Left ventricle myocardium superior (tissue), 1 donor: ENCODE data around the gene NOTO. TPM values are rescaled to one million over a fixed set of nuclear protein-coding genes. Genes with fewer than 3 reads are reported as not detected.
A peak's percentile ranks its signal among the peaks of the same experiment; 100 is the strongest.

ENCODE experiments used
- ATAC-seq: fragments of 200-7000 bp; cut with Tn5 transposase; one replicate; pipeline ENCODE4 v1.9.1; 2020; ENCODE audit warnings: mild to moderate bottlenecking, moderate library complexity
- DNase-seq: peaks from one replicate; pipeline ENCODE4 v3.0.0-alpha.2; 2020
- intact Hi-C: fragments of 100-400 bp; cut with micrococcal nuclease; formaldehyde crosslinking; loops from one replicate; pipeline ENCODE4 v1.11.0; 2022
- total RNA-seq: library from RNA; stranded (reverse); fragmentation: NEBNext Ultra II Directional; extraction: Animal tissue kit (Norgen Biotek cat#: 25700); gene quantifications from one replicate; pipeline ENCODE4 v1.2.1, GENCODE V29; 2021
- donor health status: DM: no; HTN: yes; CAD: no; lungs with severe emphysema.

Gene NOTO
- total RNA-seq, 1 donor from 2014 or later, result not detected

- no peak for ATAC-seq
These were observed 51.5 kb downstream of the NOTO start for GRCh38 chr2:73253901-73254300.

GRCh38 chr2:73254343-73255006 lies 52.1 kb downstream of the NOTO start:
- ATAC-seq (no peak), DNase-seq (no peak)
- intact Hi-C loops, result no loop called here

More at GRCh38 chr2:73253901-73254300, 51.5 kb downstream of the NOTO start:
- DNase-seq, result no peak
- intact Hi-C loops, result no loop called here

GRCh38 chr2:73255007-73255644 lies 52.8 kb downstream of the NOTO start:
- ATAC-seq, result no peak
- intact Hi-C loops, result no loop called here
- DNase-seq, result no peak

- DNase-seq (no peak), ATAC-seq (no peak)
- intact Hi-C loops, result no loop called here
These were observed 53.7 kb downstream of the NOTO start for GRCh38 chr2:73255907-73256617.

DNA sequence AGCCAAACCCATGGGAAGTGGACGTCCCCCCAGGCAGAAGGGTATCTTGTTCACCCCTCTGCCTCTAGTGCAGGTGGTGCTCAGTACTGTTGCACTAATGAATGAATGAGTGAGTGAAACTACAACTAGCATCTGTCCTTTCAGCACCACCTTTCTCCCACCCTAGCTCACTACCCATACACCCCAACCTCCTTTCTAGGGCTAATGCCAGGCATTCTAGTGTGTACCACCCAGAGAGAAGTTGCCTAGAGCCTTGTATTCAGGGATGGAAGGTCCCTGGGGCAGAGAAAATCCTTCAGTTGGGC lies 54.2 kb downstream of the NOTO start:
- DNase-seq, result no peak
- no peak for ATAC-seq
- intact Hi-C loops, result no loop called here

GRCh38 chr2:73257021-73257420 lies 54.6 kb downstream of the NOTO start:
- intact Hi-C loops, result no loop called here
- DNase-seq (no peak), ATAC-seq (no peak)

DNA sequence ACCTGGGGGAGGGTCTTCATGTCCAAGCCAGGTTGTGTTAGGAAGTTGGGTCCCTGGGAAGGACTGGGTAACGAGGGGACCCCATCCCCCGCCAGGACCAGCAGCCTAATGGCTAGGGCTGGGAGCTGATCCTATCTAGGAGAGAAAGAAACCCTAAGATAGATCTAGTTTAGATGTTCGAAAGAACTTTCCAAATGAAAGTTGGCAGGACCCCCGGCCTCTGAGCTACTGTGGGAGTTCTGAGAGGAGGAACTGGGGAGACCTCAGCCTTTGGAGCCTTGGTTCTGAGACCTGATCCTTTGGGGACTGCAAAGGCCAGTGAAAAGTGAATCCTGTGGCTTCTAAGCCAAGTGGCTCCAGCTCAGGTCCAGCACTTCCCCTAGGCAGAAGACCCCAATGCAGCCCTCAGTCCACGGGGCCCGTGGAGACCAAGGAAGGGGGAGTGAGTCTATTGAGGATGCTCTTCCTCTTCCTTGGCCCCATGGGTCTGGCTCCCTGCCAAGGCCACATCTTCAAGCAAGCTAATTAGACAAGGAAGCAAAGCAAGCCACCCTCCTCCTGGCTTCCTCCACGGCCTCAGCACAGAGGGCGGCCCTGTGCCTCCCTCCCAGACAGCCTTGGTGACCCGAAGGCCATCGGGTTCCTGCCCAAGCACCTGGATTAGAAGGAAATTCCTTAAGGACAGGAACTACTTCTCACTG lies 55.2 kb downstream of the NOTO start:
- peak; percentile 55 for DNase-seq
- no peak for ATAC-seq
- intact Hi-C loops, result no loop called here

DNA sequence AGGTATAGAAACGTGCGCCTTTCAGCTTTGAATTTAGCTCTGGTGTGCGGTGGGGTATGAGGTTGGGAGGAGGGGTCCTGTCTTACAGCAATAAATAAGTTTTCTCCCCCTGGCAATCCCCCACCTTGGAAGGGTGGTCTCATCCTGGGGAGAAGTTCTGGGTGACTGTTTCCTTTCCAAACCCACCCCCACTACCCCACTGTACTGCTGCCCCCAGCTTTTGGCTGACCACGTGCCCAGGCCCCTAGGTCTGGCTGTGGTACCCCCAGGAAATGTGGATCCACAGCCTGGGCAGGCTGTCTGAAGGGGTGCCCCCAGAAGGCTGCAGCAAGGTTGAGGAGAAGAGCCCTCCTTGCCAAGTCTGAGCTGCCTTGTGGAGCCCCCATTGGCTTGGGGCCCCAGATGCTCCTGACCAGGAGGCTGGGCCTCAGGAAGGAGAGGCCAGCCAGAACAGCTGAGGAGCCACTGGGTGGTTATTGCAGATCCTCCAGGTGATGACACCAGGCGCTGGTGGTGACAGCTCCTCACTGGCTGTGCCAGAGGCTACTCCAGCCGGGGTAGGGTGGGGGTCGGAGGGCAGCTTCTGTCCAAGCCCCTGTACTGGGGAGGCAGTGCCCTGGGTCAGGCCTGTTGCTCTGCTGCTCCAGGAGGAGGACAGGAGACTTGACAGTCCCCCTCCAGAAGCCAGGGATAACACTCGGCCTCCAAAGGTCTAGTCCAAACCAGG lies 56.0 kb downstream of the NOTO start:
- DNase-seq (no peak), ATAC-seq (no peak)
- intact Hi-C loops, result no loop called here

GRCh38 chr2:73258913-73259215 lies 56.5 kb downstream of the NOTO start:
- intact Hi-C loops, result no loop called here
- DNase-seq, result no peak
- ATAC-seq, result no peak

DNA sequence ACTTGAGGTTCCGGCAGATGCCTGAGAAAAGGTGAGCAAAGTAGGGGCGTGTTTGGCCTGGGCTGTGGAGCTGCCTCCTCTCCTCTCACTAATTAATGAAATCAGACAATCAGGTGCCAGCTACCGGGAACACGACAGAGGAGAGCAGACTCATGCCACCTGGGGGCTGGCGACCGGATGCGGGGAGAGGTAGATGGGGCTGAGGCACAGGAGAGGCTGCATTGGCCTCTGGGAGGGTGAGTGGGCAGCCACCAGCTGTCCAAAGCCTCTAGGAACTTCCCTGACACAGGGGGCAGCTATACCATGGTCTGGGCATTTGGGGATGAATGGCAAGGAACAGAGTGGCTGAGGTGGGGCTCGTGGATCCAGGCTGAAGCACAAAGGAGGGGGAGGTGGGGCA lies 56.9 kb downstream of the NOTO start:
- intact Hi-C loops, result no loop called here
- no peak for ATAC-seq
- DNase-seq, result no peak

DNA sequence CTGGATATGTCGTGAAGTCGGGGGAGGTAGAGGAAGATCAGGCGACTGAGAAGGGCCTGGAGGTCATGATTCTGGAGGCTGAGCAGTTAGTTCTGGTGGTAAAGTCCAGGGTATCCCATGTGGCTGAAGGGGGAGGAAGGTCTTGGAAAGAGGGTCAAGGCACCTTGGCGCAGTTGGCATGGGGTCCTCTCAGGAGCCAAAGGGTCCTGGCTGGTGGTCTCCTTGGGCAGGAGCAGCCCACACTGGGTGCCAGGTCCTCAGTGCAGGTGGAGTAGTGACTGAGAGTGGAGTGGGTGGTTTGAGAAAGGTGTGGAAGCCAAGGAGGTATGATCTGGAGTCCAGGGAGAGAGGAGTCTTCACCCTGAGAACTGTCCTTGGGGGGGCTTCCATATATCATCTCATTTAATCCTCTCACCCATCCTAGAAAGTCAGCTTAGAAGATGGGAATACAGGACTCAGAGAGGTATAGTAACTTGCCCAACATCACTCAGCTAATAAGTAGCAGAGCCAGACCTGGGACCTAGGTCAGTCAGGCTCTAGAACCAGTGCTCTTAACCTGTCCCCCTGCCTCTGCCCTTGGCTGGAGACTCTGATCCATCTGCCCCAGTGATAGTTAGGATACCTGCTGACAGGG lies 57.4 kb downstream of the NOTO start:
- ATAC-seq (no peak), DNase-seq (no peak)
- intact Hi-C loops, result no loop called here

- peak; percentile 72 for ATAC-seq
- intact Hi-C loops, result no loop called here
- peak; percentile 59 for DNase-seq
These were observed 58.1 kb downstream of the NOTO start for GRCh38 chr2:73260338-73260984.

Other genes starting within 250 kb of the NOTO start
- gene SFXN5, start 130.9 kb upstream of the NOTO start, total RNA-seq, result 8.6 TPM
- gene RAB11FIP5, start 89.6 kb upstream of the NOTO start, total RNA-seq, result 19.4 TPM
- 15.4 TPM for gene SMYD5, start 11.7 kb downstream of the NOTO start, total RNA-seq
- gene PRADC1, start 30.7 kb downstream of the NOTO start, total RNA-seq, result 97.7 TPM
- gene CCT7, start 31.7 kb downstream of the NOTO start, total RNA-seq, result 216 TPM
- gene FBXO41, start 81.9 kb downstream of the NOTO start, total RNA-seq, result 0.69 TPM
- gene EGR4, start 91.0 kb downstream of the NOTO start, total RNA-seq, result not detected
- 7.6 TPM for gene ALMS1, start 183.3 kb downstream of the NOTO start, total RNA-seq